Ishikawa (cell line): ENCODE measurements around the gene TRUB1.

ENCODE experiments used
- CEBPB ChIP-seq: IDR thresholded peaks from 2 replicates; pipeline ENCODE4 v1.6.1; 2012
- CREB1 ChIP-seq: IDR thresholded peaks from 2 replicates; pipeline ENCODE4 v1.6.1; 2012; ENCODE audit warnings: low read depth
- EGR1 ChIP-seq: IDR thresholded peaks from 2 replicates; pipeline ENCODE4 v1.6.1; 2012
- EP300 ChIP-seq: IDR thresholded peaks from 2 replicates; pipeline ENCODE4 v1.6.1; 2012; ENCODE audit warnings: borderline replicate concordance
- FOXM1 ChIP-seq: IDR thresholded peaks from 2 replicates; pipeline ENCODE4 v1.6.1; 2012; ENCODE audit warnings: low read depth, borderline replicate concordance
- NFIC ChIP-seq: IDR thresholded peaks from 2 replicates; pipeline ENCODE4 v1.6.1; 2012
- RAD21 ChIP-seq: IDR thresholded peaks from 2 replicates; pipeline ENCODE4 v1.6.1; 2012; ENCODE audit warnings: low read depth
- TAF1 ChIP-seq: IDR thresholded peaks from 2 replicates; pipeline ENCODE4 v1.6.1; 2012; ENCODE audit warnings: low read depth, mild to moderate bottlenecking
- TCF12 ChIP-seq: IDR thresholded peaks from 2 replicates; pipeline ENCODE4 v1.6.1; 2012; ENCODE audit warnings: low read depth
- TEAD4 ChIP-seq: IDR thresholded peaks from 2 replicates; pipeline ENCODE4 v1.6.1; 2012
- YY1 ChIP-seq: IDR thresholded peaks from 2 replicates; pipeline ENCODE4 v1.6.1; 2012; ENCODE audit warnings: low read depth
- ZBTB7A ChIP-seq: IDR thresholded peaks from 2 replicates; pipeline ENCODE4 v1.6.1; 2012; ENCODE audit warnings: low read depth
- TF ChIP-seq, protein P1 (sequence below): IDR thresholded peaks from 2 replicates; pipeline ENCODE4 v1.6.1; 2012; ENCODE audit warnings: low read depth, mild to moderate bottlenecking
- TF ChIP-seq, protein P2 (sequence below): IDR thresholded peaks from 2 replicates; pipeline ENCODE4 v1.6.1; 2012
- TF ChIP-seq, protein P3 (sequence below): IDR thresholded peaks from 2 replicates; pipeline ENCODE4 v1.6.1; 2012

TRUB1 gene

DNA sequence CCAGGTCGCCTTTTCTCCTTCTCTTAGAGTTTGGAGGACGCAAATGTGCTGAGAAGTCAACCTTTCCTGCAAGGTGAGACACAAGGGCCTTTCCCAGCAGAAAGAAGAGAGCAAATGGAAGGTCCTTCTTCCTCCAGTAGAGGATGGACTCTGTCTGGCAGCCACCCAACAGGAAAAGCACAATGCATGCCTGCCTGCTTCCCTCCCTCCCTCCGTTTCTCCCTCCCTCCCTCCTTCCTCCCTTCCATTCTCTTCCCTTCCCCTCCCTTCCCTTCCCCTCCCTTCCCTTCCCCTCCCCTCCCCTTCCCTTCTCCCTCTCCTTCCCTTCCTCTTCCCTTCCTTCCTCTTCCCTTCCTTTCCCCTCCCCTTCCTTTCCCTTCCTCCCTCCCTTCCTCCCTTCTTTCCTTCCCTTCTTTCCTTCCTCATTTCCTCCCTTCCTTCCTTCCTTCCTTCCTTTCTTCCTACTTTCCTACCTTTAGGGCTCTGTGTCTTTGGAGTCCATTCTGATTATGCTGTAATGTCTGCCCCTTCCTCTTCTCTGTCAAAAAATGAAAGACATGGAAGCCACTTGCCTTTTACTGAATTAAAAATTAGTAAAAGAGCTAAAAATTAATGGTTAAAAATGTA lies 66.4 kb downstream of the TRUB1 start:
- TF ChIP-seq YY1, result no peak
- no peak for TF ChIP-seq TEAD4
- no peak for TF ChIP-seq FOXM1
- TF ChIP-seq, protein P1, sequence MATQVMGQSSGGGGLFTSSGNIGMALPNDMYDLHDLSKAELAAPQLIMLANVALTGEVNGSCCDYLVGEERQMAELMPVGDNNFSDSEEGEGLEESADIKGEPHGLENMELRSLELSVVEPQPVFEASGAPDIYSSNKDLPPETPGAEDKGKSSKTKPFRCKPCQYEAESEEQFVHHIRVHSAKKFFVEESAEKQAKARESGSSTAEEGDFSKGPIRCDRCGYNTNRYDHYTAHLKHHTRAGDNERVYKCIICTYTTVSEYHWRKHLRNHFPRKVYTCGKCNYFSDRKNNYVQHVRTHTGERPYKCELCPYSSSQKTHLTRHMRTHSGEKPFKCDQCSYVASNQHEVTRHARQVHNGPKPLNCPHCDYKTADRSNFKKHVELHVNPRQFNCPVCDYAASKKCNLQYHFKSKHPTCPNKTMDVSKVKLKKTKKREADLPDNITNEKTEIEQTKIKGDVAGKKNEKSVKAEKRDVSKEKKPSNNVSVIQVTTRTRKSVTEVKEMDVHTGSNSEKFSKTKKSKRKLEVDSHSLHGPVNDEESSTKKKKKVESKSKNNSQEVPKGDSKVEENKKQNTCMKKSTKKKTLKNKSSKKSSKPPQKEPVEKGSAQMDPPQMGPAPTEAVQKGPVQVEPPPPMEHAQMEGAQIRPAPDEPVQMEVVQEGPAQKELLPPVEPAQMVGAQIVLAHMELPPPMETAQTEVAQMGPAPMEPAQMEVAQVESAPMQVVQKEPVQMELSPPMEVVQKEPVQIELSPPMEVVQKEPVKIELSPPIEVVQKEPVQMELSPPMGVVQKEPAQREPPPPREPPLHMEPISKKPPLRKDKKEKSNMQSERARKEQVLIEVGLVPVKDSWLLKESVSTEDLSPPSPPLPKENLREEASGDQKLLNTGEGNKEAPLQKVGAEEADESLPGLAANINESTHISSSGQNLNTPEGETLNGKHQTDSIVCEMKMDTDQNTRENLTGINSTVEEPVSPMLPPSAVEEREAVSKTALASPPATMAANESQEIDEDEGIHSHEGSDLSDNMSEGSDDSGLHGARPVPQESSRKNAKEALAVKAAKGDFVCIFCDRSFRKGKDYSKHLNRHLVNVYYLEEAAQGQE, result no peak
- TF ChIP-seq NFIC, result no peak
- TF ChIP-seq, protein P2, sequence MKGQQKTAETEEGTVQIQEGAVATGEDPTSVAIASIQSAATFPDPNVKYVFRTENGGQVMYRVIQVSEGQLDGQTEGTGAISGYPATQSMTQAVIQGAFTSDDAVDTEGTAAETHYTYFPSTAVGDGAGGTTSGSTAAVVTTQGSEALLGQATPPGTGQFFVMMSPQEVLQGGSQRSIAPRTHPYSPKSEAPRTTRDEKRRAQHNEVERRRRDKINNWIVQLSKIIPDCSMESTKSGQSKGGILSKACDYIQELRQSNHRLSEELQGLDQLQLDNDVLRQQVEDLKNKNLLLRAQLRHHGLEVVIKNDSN, result no peak
- no peak for TF ChIP-seq ZBTB7A
- TF ChIP-seq EGR1, result no peak
- TF ChIP-seq, protein P3, sequence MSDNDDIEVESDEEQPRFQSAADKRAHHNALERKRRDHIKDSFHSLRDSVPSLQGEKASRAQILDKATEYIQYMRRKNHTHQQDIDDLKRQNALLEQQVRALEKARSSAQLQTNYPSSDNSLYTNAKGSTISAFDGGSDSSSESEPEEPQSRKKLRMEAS, result no peak
- TF ChIP-seq CREB1, result no peak
- TF ChIP-seq EP300, result no peak
- no peak for TF ChIP-seq RAD21
- TF ChIP-seq TAF1, result no peak
- TF ChIP-seq TCF12, result no peak

DNA sequence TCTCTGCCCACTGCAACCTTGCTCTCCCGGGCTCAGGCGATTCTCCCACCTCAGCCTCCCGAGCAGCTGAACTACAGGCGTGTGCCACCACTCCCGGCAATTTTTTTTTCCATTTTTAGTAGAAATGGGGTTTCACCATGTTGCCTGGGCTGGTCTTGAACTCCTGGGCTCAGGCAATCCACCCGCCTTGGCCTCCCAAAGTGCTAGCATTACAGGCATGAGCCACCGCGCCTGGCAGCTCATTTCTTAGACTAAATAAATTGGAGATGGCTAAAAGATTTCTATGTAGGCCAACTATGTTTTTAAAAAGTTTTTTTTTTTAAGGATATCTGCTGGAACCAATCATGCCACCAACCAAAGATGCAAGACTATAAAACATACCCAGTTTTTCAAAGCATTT lies 67.8 kb downstream of the TRUB1 start:
- TF ChIP-seq NFIC (no peak), YY1 (no peak), TCF12 (no peak), CREB1 (no peak), TEAD4 (no peak), FOXM1 (no peak), RAD21 (no peak), EGR1 (no peak), CEBPB (no peak), TAF1 (no peak), ZBTB7A (no peak), EP300 (no peak)
- TF ChIP-seq, protein P3, result no peak
- TF ChIP-seq, protein P1, result no peak
- TF ChIP-seq, protein P2, result no peak

DNA sequence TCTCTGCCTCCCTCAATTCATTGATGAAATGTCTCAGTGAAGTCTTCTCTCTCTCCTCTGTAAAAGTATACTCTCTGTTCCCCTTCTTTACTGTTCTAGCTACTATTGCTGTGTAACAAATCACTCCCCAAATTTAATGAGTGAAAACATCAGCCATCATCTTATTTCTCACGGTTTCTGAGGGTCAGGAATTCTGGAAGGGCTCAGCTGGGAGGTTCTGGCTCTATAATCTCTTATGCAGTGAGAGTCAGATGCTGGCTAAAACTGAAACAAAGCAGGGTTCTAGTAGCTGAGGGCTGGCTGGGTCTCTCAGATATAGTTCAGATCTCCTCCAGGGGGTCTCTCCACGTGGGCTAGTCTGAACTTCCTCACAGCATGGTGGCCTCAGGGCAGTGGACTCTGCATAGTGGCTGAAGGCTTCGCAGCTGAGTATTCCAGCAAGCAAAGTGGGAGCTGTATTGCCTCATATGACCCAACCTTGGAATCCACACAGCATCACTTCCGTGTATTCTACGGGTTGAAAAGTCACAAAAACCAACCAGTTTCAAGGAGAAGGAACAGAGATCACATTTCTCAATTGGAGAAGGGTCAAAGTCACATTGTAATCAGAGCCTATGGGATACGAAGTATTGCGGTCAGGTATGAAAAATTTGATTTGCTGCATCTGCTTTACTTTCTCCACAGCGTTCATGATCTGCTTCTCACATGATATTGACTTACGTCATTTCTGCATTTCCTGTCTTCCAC lies 80.4 kb downstream of the TRUB1 start:
- TF ChIP-seq TAF1 (no peak), EP300 (no peak), CREB1 (no peak), NFIC (no peak), RAD21 (no peak), EGR1 (no peak)
- TF ChIP-seq, protein P1, result no peak

DNA sequence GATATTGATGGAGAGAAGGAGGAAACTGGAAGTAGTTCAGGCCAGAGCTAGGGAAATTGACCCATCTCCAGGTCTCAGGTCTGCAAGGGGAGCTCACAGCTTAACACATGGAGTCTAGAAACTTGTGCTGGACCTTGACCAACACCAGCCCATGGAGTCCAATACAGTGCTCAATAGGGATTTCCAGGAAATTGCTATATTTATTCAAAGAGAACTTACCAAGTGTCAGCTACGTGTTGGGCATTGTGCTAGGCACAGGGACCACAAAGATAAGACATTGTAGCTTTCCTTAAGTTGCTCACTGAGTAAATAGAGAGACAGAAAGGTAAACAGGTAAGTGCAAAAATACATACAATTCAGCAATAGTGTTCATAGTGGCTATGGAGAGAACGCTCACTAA lies 82.5 kb downstream of the TRUB1 start:
- no peak for TF ChIP-seq EP300
- no peak for TF ChIP-seq NFIC
- no peak for TF ChIP-seq CREB1
- no peak for TF ChIP-seq YY1
- TF ChIP-seq ZBTB7A, result no peak
- TF ChIP-seq TEAD4, result no peak
- TF ChIP-seq, protein P3, result no peak
- no peak for TF ChIP-seq TAF1
